Iris pigment epithelial cell (primary cell): ENCODE results near the gene KSR2.
"Not testable (repeated sequence)": the region's sequence is repeated elsewhere in the genome, so short reads cannot be mapped to it uniquely, and the experiment has no call there.

Source experiments
- DNase-seq: peaks from one replicate; pipeline ENCODE4 v3.0.0-alpha.2; 2011; ENCODE audit warnings: low read depth

The KSR2 gene

DNA sequence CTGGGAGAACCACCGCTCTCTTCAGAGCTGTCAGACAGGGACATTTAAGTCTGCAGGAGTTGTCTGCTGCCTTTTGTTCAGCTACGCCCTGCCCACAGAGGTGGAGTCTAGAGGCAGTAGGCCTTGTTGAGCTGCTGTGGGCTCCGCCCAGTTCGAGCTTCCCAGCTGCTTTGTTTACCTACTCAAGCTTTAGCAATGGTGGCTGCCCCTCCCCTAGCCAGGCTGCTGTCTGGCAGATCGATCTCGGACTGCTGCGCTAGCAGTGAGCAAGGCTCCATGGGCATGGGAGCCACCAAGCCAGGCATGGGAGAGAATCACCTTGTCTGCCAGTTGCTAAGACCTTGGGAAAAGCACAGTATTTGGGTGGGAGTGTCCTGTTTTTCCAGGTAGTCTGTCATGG lies 340.1 kb downstream of the KSR2 start:
- not testable (repeated sequence) for DNase-seq

DNA sequence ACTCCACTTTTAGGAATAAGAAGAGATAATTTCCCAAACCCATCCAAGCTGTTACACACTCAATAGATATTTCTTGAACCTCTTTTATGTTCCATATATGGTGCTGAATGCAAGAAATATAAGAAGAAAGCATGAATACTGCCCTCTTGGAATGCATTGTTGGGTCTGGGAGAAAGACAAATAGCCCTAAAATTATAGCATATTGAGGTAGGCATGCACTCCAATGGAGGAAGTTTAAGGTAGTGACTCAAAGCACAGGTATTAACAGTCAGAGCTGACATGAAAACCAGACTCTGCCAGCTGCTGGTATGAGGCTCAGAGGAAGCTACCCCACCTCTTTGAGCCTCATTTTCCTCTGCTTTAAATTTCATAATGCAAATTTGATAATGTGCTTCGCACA lies 346.0 kb downstream of the KSR2 start:
- no peak for DNase-seq

DNA sequence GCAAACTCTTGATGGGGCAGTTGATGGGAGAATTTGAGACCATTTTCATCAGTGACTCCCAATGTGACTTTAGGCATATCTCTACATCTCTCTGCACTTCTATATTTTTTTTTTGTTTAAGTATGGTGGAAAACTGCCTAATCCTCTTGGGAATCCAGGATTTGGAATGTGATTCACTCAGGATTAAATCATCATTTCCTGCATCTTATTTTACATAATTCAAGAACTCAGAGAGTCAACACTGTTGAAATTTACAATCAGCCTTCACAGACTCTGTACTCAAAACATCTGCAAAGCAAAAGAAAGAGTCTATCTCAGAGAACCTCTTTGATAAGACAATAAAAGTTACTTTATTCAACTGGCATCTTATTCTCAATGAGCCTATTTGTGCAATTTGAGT lies 346.7 kb downstream of the KSR2 start:
- no peak for DNase-seq

DNA sequence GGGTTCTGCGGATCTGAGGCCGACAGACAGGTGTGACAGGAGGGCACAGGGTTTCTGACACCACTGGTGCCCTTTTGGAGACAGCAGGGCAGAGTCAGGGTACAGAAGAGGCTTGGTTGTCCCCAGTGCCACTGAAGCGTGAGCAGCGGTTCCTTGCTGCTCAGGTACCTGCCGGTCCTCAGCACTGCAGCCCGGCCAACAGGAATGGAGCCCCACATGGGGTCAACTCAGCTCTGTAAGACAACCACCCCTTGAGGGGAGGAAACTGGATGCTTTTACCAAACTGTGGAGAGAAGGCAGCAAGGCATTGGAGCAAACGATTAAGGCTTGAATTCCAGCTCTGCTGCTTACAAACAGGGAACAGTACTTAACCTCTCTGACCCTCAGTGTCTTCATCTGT lies 361.0 kb downstream of the KSR2 start:
- no peak for DNase-seq

DNA sequence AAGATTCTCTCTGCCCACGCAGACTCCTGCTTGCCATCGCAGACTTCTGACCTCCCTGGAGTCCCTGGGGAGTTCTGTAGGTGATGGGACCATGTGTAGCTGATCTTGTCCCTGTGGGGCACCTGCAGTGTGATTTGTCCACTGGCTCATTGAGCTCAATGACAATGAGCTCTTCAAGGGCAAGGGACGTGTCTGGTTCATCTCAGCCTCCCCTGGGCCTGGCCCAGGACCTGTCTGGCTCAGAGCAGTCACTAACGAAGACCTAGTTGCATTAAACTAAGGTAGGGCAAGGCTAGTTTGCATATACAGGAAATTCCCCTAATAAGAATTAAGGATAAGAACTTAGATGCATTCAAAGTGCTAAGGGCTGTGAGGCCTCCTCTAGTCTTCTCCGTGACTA lies 361.8 kb downstream of the KSR2 start:
- no peak for DNase-seq

DNA sequence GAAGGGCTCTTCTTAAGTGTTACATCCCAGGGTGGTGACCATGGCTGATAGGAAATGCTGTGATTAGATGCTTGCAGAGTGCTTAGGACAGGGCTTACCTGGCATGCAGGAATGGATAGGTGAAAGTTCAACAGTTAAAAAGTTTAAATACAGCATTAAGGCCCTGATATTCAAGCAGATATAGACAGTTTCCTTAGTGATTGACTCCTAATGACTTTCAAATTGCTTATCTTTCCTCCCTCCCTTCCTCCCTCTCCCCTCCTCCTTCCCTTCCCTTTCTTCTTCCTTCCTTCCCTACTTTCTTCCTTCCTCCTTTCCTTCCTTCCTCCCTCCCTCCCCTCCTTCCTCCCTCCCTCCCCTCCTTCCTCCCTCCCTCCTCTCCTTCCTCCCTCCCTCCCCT lies 362.8 kb downstream of the KSR2 start:
- no peak for DNase-seq

DNA sequence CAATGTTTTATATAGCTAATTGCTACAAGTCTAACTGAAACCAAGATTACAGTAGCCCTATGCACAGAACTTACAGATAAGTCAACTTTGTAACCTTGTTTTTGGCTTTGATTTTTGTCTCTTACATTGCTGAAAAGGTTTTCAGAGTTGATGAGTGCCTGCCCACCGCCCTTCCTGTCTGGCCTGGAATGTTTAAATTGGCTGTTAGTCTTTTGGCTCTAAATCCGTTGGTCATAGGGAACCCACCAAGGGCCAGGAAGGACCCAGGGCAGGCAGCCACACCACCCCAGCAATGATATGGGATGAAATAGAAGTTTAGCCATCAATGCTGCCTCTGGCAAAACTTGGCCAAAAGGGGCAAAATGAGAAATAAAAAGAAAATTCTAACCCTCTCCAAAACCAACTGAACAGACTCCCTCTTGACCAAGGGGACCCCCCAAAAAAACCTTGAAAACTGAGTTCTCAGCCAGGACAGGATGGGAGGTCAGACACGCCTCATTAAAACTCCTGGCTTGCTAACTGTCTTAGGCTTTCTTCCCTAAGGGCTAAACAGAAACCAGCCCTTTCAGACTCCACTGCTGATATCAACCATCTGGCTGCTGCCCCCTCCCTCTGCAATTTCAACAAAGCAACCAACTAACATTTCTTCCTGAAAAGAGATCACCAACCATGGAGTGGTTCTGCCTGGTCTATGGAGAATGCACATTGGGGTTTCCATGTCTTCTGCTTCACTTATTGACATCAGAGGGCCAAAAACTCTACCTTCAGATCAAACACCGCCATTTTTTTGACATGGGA lies 365.3 kb downstream of the KSR2 start:
- no peak for DNase-seq

DNA sequence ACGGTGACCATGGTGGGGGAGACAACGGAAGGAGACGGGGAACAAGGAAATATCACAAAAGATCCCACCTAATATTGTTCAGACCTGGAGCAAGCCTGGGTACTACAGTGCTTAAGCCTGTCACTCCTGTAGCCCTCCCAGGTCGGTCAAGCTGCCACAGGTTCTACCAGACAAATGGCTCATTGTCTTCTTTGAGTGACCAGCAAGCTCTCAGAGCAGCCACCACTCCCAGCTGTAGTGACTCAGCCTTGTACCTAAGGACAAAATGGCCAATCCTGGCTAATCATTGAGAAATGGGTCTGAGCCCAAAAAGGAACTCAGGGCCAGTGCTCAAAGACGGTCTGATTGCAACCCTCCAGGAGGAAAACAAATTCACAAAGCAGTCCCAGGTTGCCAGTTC lies 368.9 kb downstream of the KSR2 start:
- no peak for DNase-seq

DNA sequence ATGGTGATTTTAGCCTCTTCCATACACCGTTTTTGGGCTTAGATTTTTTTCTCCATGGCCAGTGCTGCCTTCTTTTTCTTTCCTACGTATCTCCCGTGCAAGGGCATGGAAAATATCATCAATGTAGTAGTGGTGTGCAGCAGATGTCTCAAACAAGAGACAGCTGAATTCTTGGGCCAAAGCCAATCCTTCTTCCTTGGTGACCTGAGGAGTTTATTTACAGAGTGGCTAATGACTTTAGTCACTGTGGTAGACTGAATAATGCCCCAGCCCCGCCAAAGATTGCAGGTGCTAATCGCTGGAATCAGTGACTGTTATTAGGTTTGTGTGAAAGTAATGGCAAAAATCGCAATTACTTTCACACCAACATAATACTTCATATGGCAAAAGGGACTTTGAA lies 371.8 kb downstream of the KSR2 start:
- DNase-seq: no peak

DNA sequence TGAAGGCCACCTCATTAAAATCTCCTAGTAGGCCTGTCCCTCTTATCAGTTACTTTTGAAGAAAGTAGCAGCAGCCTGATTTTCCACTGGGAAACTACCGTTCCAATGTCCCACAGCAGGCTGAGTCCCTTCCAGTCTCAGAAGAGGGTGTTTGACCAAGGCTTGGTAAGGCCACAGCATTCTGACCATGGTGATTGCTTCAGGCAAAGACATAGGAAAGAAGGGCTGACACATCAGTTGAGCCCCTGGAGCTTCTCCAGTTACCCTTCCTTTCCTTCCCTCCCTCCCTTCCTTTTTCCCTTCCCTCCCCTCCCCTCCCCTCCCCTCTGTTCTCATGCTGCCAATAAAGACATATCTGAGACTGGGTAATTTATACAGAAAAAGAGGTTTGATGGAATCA lies 373.0 kb downstream of the KSR2 start:
- no peak for DNase-seq

DNA sequence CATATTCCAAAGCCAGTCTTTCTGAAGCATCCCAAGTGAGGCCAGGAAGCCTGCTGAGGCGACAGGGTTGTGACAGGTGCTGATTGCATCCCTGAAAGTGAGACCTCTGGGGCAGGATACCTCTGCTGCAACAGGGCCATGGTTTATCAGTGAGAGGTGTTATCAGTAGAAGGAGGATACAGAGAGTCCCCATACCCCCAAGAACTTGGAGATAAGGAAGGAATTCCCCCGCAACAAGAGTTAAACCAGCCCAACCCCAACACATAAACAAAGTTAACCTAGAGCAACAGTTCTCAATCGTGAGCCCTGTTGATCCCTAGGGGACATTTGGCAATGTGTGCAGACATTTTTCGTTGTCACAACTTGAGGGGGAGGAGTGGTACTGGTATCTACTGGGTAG lies 374.3 kb downstream of the KSR2 start:
- DNase-seq: no peak

DNA sequence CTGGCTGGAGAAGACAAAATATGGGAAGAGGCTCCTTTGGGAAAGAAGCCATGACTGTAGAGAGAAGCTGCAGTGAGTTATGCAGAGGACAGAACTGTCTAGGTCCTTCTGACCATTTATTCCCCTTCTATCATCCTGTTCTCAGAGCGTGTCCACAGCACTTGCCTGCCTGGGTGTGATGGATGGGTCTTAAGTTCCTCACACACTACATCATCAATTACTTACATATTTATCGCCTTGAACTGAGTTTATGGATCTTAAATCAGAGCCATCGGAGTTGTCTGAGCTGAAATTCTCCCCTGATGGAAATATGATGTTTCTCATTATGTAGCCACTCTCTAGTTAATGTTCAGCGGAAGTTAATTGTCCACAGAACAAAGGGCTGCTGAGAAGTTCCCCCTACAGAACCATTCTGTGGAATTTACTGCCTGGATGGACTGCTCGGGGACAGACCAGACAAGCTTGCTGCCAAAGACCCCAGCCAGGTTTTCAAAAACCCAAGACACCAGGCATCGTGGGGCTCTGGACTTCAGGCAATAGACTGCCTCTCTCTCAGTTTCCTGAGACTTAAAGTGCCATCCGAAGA lies 374.9 kb downstream of the KSR2 start:
- DNase-seq: no peak

DNA sequence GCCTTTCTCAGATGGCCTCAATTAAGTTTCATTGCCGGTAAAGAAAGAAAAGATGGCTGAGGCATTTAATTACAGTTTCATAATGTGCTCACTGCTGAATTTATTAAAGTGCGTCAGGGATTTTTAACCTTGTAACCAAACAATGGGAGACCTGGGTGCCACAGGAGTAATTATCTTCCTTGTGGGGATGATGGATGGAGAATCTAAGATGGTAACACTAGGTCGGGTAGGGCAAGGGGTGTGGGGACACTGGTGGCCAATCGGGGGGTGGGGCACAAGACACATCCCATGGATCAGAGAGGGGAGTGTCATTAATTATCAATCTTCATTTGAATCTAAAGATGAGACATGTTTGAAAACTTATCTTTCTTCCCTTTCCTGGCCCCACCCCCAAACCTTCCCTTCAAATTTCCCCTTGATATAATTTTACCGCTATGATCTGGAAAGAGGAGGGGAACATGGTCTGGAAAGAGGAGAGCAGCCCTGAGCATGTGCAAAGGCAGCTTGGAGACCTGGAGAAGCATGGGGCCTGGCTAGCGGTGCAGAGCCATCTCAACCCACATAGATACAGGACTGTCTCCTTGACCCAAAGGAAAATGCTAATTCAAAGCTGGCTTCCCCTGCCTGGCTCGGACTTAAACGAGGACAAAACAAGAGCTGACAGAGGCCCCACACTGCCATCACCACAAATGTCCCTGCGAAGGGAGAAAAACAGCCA lies 376.0 kb downstream of the KSR2 start:
- no peak for DNase-seq

DNA sequence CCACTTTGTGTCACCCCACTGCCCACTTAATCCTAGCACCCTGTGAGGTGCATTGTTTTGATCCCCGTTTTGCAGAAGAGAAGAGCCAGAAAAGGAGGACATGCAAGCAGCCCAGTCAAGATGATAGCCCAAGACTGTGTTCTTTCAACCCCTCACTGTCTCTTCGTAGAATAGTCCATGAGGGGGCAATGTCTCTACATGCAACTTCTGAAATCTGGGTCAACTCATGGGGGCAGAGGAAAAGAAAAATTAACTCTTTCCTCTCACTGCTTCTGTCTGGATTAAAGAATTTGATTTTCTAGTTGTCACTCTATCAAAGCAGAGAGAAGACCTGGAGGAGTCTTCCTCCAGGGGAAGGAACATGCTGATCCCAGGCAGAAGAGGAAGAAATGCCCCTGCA lies 377.8 kb downstream of the KSR2 start:
- no peak for DNase-seq

DNA sequence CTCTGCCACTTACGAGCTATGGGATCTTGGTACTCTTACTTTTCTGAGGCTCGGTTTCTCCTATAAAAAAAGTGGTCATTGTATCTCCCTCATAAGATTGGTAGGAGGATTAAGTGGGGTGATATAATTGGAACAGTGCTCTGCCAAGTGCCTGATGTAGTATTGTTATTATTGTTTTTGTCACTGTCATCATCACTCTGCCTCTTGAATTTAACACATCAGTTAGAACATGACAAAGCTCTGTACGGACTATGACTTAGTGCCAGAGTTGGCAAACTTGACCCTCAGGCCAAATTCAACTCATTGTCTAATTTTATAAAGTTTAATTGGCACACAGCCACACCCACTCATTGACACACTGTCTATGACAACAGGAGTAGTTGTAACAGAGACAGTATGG lies 378.4 kb downstream of the KSR2 start:
- DNase-seq: no peak

DNA sequence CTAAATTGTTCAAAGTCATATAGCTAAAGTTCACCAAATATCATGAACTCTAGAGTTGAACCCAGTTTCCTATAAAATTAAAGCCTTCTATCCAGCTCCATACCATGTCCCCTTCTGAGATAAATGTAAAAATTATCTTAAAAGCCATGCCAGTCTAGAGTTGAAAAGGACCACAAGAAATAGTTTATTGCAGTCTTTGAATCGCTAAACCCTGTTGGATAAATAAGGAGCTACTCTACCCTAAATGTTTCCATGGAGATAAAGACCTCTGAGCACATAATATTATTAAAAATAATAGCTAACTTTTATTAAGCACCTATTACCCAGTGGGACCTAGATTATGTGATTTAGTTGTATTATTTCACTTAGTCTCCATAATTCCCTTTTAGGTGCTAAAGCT lies 379.8 kb downstream of the KSR2 start:
- DNase-seq: no peak

DNA sequence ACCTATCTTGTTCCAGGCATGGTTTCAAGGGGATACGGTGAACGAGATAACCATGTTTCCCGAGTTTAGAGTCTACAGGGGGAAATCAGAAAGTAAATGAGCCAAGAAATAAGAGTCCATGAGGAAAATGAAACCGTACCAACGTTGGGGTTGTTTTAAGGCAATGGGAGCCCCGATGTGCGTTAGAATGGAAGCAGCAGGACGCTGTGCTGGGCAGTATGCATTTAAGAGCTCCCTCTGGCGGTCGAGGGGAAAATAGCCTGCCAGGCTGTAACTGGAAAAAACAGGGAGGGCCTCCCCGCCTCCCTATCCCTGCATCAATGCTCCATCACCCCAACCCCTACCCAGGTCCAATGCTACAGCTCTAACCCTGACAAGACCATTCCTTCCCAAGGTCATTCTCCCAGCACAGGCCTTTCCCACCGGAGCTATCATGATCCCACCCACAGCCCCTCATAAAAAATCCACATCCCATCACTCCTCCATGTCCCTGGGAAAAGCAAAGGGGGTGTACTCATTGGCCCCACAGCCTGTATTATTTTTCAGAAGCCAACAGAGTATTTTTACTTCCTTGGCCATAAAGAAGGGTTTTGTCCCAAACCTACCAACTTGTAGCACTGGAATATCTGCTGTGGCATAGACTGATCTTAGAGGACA lies 381.0 kb downstream of the KSR2 start:
- peak; percentile 8 for DNase-seq

DNA sequence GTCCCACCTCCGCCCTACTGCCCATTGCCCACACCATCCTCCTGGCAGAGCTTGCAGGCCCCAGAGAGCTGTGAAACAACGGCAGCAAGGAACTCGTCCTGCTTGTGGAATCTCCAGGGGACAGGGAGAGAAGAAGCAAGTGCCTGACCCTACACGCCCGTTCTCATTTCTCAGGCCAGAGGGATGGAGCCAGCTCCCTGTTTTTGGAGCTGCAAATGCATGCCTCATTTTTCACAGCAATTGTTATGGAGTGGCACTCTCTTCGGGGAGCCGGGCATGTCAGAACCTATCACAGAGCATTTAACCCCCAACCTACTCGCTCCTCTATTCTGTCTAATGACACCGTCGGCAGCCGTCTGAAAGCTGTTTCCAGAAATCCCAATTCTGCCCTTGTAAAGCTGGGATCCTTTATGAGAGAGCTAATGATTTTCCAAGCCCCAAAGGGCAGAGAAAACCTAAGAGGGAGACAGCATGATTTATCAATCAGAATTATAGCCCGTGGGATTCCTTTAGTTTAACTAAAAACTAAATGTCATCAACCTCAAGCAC lies 385.0 kb downstream of the KSR2 start:
- no peak for DNase-seq

DNA sequence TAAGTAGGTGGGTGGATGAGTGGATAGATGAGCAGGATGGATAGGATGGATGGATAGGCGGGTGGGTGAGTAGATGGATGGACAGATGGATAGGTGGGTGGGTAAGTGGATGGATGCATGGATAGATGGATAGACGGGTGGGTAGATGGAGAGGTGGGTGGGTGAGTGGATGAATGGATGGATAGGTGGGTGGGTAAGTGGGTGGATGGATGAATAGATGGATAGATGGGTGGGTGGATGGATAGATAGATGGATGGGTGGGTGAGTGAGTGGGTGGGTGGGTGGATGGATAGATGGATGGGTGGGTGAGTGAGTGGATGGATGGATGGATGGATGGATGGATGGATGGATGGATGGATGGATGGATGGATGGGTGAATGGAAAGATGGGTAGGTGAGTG lies 385.7 kb downstream of the KSR2 start:
- no peak for DNase-seq

DNA sequence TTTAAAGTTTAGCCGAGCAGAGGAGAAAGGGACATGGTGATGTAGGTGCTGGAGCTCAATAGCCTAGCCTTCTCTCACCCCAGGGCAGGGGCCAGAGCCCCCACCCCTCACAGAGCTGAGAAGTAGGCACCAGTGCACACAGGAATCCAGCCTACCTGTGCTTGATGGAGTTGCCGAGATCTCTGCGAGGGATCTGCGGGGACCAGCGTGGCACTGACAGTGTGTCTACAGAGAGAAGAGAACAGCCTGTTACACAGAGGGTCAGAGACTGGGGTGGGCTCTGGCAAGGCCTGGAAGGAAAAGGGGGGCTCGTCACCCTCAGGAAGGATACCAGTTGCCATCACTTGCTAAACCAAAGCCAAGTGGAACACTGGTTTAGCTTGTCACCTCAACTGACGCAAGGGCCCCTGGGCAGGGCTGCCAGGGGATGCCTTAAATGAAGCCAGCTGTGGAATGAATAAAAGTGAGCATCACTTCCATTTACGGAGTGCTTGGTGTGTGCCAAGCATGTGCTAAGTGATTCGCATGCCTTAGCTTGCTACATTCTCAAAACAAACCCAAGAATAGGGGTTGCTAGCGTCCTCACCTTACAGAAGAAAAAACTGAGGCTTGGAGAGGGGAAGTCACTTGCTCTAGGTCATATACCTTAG lies 386.5 kb downstream of the KSR2 start:
- DNase-seq: no peak

DNA sequence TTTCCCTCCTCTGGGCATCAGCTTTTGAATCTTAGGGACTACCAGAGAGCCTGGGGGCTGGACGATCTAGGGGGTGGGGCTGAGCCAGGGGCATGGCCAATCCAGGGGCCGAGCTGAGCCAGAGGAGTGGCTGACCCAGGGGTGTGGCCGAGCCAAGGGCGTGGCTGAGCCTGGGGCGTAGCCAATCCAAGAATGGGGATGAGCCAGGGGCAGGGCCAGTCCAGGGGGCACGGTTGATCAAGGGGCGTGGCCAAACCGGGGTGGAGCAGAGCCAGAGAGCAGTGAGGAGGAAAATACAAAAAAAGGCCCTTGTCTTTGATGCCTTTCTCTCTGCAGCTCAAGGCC lies 388.1 kb downstream of the KSR2 start:
- no peak for DNase-seq

DNA sequence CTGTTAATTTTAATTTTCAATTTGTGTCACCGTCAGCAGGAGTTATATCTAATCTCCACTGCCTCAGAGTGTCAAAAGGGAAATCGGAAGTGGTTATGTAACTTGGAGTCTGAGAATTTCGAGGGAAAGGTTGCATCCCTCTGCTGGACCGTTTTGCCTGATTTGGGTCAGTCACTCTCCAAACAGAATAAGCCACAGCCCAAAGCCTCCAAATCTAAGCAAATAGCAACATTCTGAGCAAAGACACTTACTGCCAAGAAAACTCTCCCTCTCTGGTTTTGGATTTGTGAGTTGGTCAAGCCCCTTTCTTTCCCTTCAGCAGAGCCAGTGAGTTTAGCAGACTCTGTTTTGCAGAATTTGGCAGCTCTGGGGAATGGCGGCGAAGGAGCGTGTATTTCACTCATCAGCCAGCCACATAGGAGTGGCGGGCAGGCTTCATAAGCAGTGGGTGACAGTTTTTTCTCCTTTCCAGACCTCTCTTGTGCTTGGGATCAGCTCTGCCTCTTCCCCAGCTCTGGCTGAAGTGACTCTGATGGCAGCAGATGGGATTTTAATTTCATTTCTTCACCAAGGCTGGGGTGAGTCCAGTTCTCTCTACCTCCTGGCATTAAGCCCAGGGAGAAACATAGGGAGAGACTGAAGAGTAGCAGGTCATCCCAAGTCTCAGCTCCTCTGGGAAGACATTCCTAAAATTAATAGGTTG lies 388.6 kb downstream of the KSR2 start:
- no peak for DNase-seq
